K562 (cell line): ENCODE results near the gene SOAT2. TPM values are rescaled to one million over a fixed set of nuclear protein-coding genes. Genes with fewer than 3 reads are reported as not detected.
A peak's percentile ranks its signal among the peaks of the same experiment; 100 is the strongest.

ENCODE experiments used
- ATAC-seq: fragments of 200-7000 bp; cut with Tn5 transposase; 3 replicates; pipeline ENCODE4 v1.9.1; 2020; ENCODE audit warnings: moderate library complexity
- BruUV-seq: library from RNA; stranded (reverse); fragments of 400-500 nt; replicated peaks from 2 replicates; lab custom pipeline; 2021; lab: Mats Ljungman, UMichigan
- CTCF ChIA-PET: fragments of 300-600 bp; formaldehyde crosslinking; extraction: SDS; loops from one replicate; lab custom pipeline; 2021; ENCODE audit warnings: low intra/inter-chr PET ratio; lab: Yijun Ruan, JAX
- POLR2A ChIA-PET: fragments of 300-600, 350-650 bp; sonication (Branson Sonifier 250); formaldehyde crosslinking; extraction: SDS; loops from one replicate; lab custom pipeline; 2021; ENCODE audit warnings: antibody characterized with exemption, inconsistent platforms; lab: Yijun Ruan, JAX
- DNase-seq, 4 experiments: peaks; one replicate each; pipeline versions ENCODE4 v3.0.0 to v3.0.0-alpha.2; 2011 to 2018; ENCODE audit warnings: low spot score in 3 of 4, mixed read lengths in 3 of 4; ENCODE audit errors: extremely low read depth in 1 of 4
- FAIRE-seq: peaks from 2 replicates; lab custom pipeline; 2011; peaks lifted over from hg19 to GRCh38; lab: Jason Lieb, UNC
- H2AFZ ChIP-seq: 2 replicates; pipeline ENCODE4 v1.6.0; 2011; ENCODE audit warnings: low read depth, low read length, control low read depth, inconsistent platforms
- H3K27ac ChIP-seq: fragments of 200-600 bp; 3 replicates; pipeline ENCODE4 v1.8.0; 2011; ENCODE audit warnings: low read depth, mild to moderate bottlenecking, control low read depth, inconsistent platforms, low read length, moderate library complexity, mixed read lengths; ENCODE audit errors: extremely low read depth
- H3K27me3 ChIP-seq, 2 experiments: fragments of 300-600 bp in 1 of 2; 2 replicates in 1 of 2; 3 replicates in 1 of 2; pipeline versions ENCODE4 v1.6.0 to v1.8.0; 2011; ENCODE audit warnings: inconsistent platforms in 2 of 2, low read length in 2 of 2, mild to moderate bottlenecking in 1 of 2, mixed read lengths in 1 of 2, moderate library complexity in 1 of 2; ENCODE audit not compliant: control insufficient read depth in 2 of 2, insufficient read depth in 2 of 2
- H3K36me3 ChIP-seq: fragments of 300-600 bp; 3 replicates; pipeline ENCODE4 v1.8.0; 2011; ENCODE audit warnings: mild to moderate bottlenecking, low read length, inconsistent platforms; ENCODE audit not compliant: control insufficient read depth, insufficient read depth
- H3K4me1 ChIP-seq, 2 experiments: fragments of 200-600 bp in 1 of 2; replicated peaks in 1 of 2; 2 replicates in 1 of 2; 3 replicates in 1 of 2; pipeline versions ENCODE4 v1.5.1 to v1.8.0; 2011; ENCODE audit warnings: inconsistent platforms in 2 of 2, low read length in 2 of 2, mild to moderate bottlenecking in 1 of 2, mixed read lengths in 1 of 2, moderate library complexity in 1 of 2; ENCODE audit not compliant: control insufficient read depth in 2 of 2, insufficient read depth in 2 of 2
- H3K4me2 ChIP-seq: 2 replicates; pipeline ENCODE4 v1.6.1; 2011; ENCODE audit warnings: low read length, control low read depth, inconsistent platforms, mixed read lengths; ENCODE audit not compliant: insufficient read depth
- H3K4me3 ChIP-seq: fragments of 200-600 bp; sonication (generic), shearing (Covaris generic); 2 replicates; pipeline ENCODE4 v1.5.1; 2016; ENCODE audit warnings: control low read depth, inconsistent platforms
- H3K79me2 ChIP-seq: fragments of 200-600 bp; 3 replicates; pipeline ENCODE4 v1.8.0; 2011; ENCODE audit warnings: low read length, inconsistent platforms; ENCODE audit not compliant: control insufficient read depth, insufficient read depth
- H3K9ac ChIP-seq, 2 experiments: 2 replicates each; pipeline versions ENCODE4 v1.6.0 to v1.6.1; 2011; ENCODE audit warnings: low read depth in 2 of 2, low read length in 2 of 2, control low read depth in 1 of 2, inconsistent platforms in 1 of 2, mild to moderate bottlenecking in 1 of 2, mixed read lengths in 1 of 2; ENCODE audit not compliant: insufficient read depth in 1 of 2
- H3K9me1 ChIP-seq: one replicate; pipeline ENCODE4 v1.6.0; 2011; ENCODE audit warnings: inconsistent platforms, mild to moderate bottlenecking, low read length, moderate library complexity; ENCODE audit not compliant: control insufficient read depth, insufficient read depth
- H3K9me3 ChIP-seq: replicated peaks from 2 replicates; pipeline ENCODE4 v1.5.1; 2011; ENCODE audit warnings: low read depth, low read length, inconsistent platforms; ENCODE audit not compliant: control insufficient read depth, insufficient read depth
- H4K20me1 ChIP-seq: replicated peaks from 2 replicates; pipeline ENCODE4 v1.6.1; 2011; ENCODE audit warnings: low read length, inconsistent platforms, mixed read lengths; ENCODE audit not compliant: control insufficient read depth, insufficient read depth
- ARHGAP35 ChIP-seq: fragments of 450-650 bp; IDR thresholded peaks from 2 replicates; pipeline ENCODE4 v1.6.1; 2018; ENCODE audit not compliant: partially characterized antibody
- ARID3B ChIP-seq: fragments of 250-450 bp; sonication (Bioruptor Pico); IDR thresholded peaks from 2 replicates; pipeline ENCODE4 v1.4.0; 2020; ENCODE audit warnings: borderline replicate concordance
- BMI1 ChIP-seq: fragments of 150-350 bp; IDR thresholded peaks from 2 replicates; pipeline ENCODE4 v1.6.1; 2014; ENCODE audit warnings: low read length
- CGGBP1 ChIP-seq: fragments of 250-450 bp; sonication (Bioruptor Pico); IDR thresholded peaks from 2 replicates; pipeline ENCODE4 v1.9.0; 2021; ENCODE audit warnings: mild to moderate bottlenecking
- GTF2F1 ChIP-seq: IDR thresholded peaks from 2 replicates; pipeline ENCODE4 v1.6.1; 2011; ENCODE audit warnings: low read depth, low read length, improper control_type of control experiment
- HNRNPH1 ChIP-seq: fragments of 200-400 bp; formaldehyde crosslinking; optimal IDR thresholded peaks from 2 replicates; pipeline ENCODE3; 2017; ENCODE audit warnings: low read depth, mild to moderate bottlenecking, low read length, moderate library complexity
- MCM7 ChIP-seq, 2 experiments: fragments of 450-650 bp; IDR thresholded peaks; 2 replicates each; pipeline ENCODE4 v1.6.1; 2016 to 2018
- PREB ChIP-seq: sonication (generic); formaldehyde crosslinking; IDR thresholded peaks from 2 replicates; pipeline ENCODE4 v1.8.1; 2023; ENCODE audit warnings: mild to moderate bottlenecking, missing genetic modification reagents
- SREBF2 ChIP-seq: sonication (generic); formaldehyde crosslinking; IDR thresholded peaks from 2 replicates; pipeline ENCODE4 v1.4.0; 2020; ENCODE audit warnings: mild to moderate bottlenecking, missing genetic modification reagents
- TSC22D4 ChIP-seq: fragments of 450-650 bp; IDR thresholded peaks from 2 replicates; pipeline ENCODE4 v1.6.1; 2016; ENCODE audit warnings: missing genetic modification characterization, missing biosample characterization, control low read depth
- ZBTB33 ChIP-seq: sonication (generic); formaldehyde crosslinking; IDR thresholded peaks from 2 replicates; pipeline ENCODE4 v1.8.1; 2023; ENCODE audit warnings: mild to moderate bottlenecking, missing genetic modification reagents
- ZNF41 ChIP-seq: fragments of 250-450 bp; sonication (Bioruptor Pico); conservative IDR thresholded peaks from 2 replicates; pipeline ENCODE4 v1.4.0; 2020; ENCODE audit warnings: mild to moderate bottlenecking
- ZNF583 ChIP-seq: fragments of 250-450 bp; sonication (Bioruptor Pico); IDR thresholded peaks from 2 replicates; pipeline ENCODE4 v1.4.0; 2020
- WGBS: fragments of 100-300 bp; shearing (Covaris generic); methylation state at CpG from one replicate; pipeline ENCODE4 v1.1.6; 2016; ENCODE audit warnings: low coverage, mixed read lengths; ENCODE audit not compliant: insufficient coverage; ENCODE audit errors: missing lambda C conversion rate; 5-methylcytosine and 5-hydroxymethylcytosine counted together
- in situ Hi-C: fragments of 300-500 bp; cut with MboI; formaldehyde crosslinking; loops from 4 replicates; pipeline ENCODE4 v1.15.0; 2018; ENCODE audit warnings: inconsistent platforms, mixed read lengths
- intact Hi-C: fragments of 100-400 bp; cut with micrococcal nuclease; formaldehyde crosslinking; loops from 2 replicates; pipeline ENCODE4 v1.14.2; 2022
- polyA plus RNA-seq, 8 experiments: library from polyadenylated mRNA; depleted of rRNA in 4 of 8; stranded (reverse) in 5 of 8; unstranded in 3 of 8; fragments of >200 nt; fragmentation: Nextera tagmentation in 2 of 8; fragmentation: Illumina TruSeq in 1 of 8; extraction: Ambion mirVana in 2 of 8; extraction: Trizol in 1 of 8; gene quantifications; 2 replicates each; pipeline versions ENCODE4 v1.2.1 to v1.2.3, GENCODE V29; 2011 to 2014; ENCODE audit warnings: inconsistent platforms in 1 of 8, missing spikeins in 1 of 8
- total RNA-seq, 7 experiments: library from RNA; depleted of rRNA in 6 of 7; stranded (reverse); fragments of >200 nt in 6 of 7; fragmentation: Illumina TruSeq in 2 of 7; extraction: Trizol in 2 of 7; gene quantifications; 2 replicates each; pipeline versions ENCODE4 v1.2.1 to v1.2.3, GENCODE V29; 2011 to 2021; ENCODE audit warnings: low replicate concordance in 1 of 7
- TF ChIP-seq, protein P1 (sequence below): fragments of 250-450 bp; sonication (Bioruptor Pico); IDR thresholded peaks from 2 replicates; pipeline ENCODE4 v1.8.0; 2021; ENCODE audit warnings: mild to moderate bottlenecking, moderate library complexity

The SOAT2 gene
- total and polyA plus RNA-seq, 9 of the 15 experiments (the other 6 are each of a cell fraction or from before 2014, with no cell fraction given), result 0.04 TPM; not detected in 8

GRCh38 chr12:53118751-53119300 lies 15.5 kb downstream of the SOAT2 start:
- FAIRE-seq (no peak), DNase-seq (no peak), ATAC-seq (no peak)
- in situ Hi-C loops (no loop called here), intact Hi-C loops (no loop called here)
- Histone ChIP-seq H3K4me3 (no peak overlapping the region), H3K9ac (peak overlapping the region in 1 of 2 experiments; percentile 36; a peak in 1 of 4 replicates), H3K27me3 (no peaks in the 10 kb centered on the region), H3K27ac (no peak overlapping the region), H3K4me2 (no peak overlapping the region), H3K79me2 (no peaks in the 10 kb centered on the region), H3K4me1 (peaks cover 4 to 16% of the 10 kb centered on the region in 2 experiments; a peak in 3 of 5 replicates), H3K9me3 (no peaks in the 10 kb centered on the region), H4K20me1 (no peaks in the 10 kb centered on the region), H3K9me1 (no peaks in the 10 kb centered on the region), H2AFZ (no peak overlapping the region), H3K36me3 (no peaks in the 10 kb centered on the region)
- 7% methylated on average over 7 of the region's 8 CpGs for WGBS
- ChIA-PET POLR2A (no interaction called here), CTCF (no interaction called here)
- BruUV-seq, result no TSS peak
- no peak for TF ChIP-seq ZNF41
- TF ChIP-seq SREBF2, result no peak
- no peak for TF ChIP-seq PREB (CRISPR knock-in tag)
- TF ChIP-seq ARHGAP35, result no peak
- TF ChIP-seq ZNF583 (CRISPR knock-in tag), result no peak
- TF ChIP-seq MCM7 (IDR thresholded peaks at IDR 0.05), result no peak
- no peak for TF ChIP-seq ZBTB33 (CRISPR knock-in tag)
- TF ChIP-seq, protein P1, sequence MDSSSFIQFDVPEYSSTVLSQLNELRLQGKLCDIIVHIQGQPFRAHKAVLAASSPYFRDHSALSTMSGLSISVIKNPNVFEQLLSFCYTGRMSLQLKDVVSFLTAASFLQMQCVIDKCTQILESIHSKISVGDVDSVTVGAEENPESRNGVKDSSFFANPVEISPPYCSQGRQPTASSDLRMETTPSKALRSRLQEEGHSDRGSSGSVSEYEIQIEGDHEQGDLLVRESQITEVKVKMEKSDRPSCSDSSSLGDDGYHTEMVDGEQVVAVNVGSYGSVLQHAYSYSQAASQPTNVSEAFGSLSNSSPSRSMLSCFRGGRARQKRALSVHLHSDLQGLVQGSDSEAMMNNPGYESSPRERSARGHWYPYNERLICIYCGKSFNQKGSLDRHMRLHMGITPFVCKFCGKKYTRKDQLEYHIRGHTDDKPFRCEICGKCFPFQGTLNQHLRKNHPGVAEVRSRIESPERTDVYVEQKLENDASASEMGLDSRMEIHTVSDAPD (CRISPR knock-in tag), result no peak
- TF ChIP-seq HNRNPH1, result no peak
- TF ChIP-seq CGGBP1 (CRISPR knock-in tag), result no peak
- no peak for TF ChIP-seq GTF2F1
- no peak for TF ChIP-seq ARID3B
- TF ChIP-seq TSC22D4 (tag), result no peak
- TF ChIP-seq BMI1, result no peak
